AG20443 (cell line): ENCODE results near the gene MAP4K1.
"Not testable (repeated sequence)": the region's sequence is repeated elsewhere in the genome, so short reads cannot be mapped to it uniquely, and the experiment has no call there.

Experiments
- DNase-seq: peaks from one replicate; pipeline ENCODE4 v3.0.0; 2012; ENCODE audit warnings: low spot score, mixed read lengths

Gene MAP4K1

DNA sequence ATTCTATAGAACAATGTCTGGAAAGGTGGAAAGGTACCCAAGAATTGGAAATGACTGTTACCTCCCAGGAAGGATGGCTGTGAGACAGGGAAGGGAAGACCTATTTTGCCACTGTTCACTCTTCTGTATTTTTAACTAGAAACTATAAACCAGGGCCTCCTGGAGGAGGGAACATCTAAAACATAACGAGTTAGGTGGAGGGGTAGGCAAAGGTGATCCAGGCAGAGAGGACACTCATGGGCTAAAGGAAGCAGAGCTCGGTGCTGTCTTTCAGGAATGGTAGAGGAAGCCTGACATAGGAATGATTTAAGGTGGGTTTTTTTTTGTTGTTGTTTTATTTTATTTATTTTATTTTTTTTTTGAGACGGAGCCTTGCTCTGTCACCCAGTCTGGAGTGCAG, 7.1 kb upstream of the MAP4K1 start:
- DNase-seq: no peak

GRCh38 chr19:38619361-38620174, 1.8 kb upstream of the MAP4K1 start:
- no peak for DNase-seq

GRCh38 chr19:38618590-38619360, 1.0 kb upstream of the MAP4K1 start, which contains the start of gene EIF3K:
TSS of gene EIF3K (plus strand) at chr19:38619188. CDS start at chr19:38619269, 81 bp downstream.
- DNase-seq: peak; percentile 100

GRCh38 chr19:38617283-38617763, 430 bp downstream of the MAP4K1 start:
- no peak for DNase-seq

DNA sequence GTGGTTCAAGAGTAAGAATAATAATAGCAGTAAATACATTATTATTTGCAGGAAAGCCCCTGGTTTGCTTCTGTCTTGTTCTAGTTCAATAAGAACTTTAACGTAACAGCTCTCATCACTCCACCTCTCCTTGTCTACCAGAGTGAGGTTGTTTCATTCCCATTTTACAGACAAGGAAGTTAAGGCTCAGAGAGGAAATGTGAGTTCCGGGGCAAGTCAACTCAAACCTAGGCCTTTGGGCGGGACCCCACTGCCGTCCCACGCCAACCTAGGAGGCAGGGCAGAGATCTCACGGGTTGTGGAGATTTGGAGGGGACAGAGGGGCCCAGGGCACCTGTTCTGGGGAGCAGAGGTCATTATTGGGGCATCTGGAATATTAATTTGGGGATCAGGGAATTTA, 1.5 kb downstream of the MAP4K1 start:
- DNase-seq: no peak

GRCh38 chr19:38615007-38615581, 2.7 kb downstream of the MAP4K1 start:
- no peak for DNase-seq

- no peak for DNase-seq
Measured at GRCh38 chr19:38614289-38614688, 3.5 kb downstream of the MAP4K1 start.

GRCh38 chr19:38606131-38606530, 11.6 kb downstream of the MAP4K1 start:
- no peak for DNase-seq

GRCh38 chr19:38602856-38603255, 14.9 kb downstream of the MAP4K1 start:
- DNase-seq: not testable (repeated sequence)

GRCh38 chr19:38599722-38600121, 18.0 kb downstream of the MAP4K1 start:
- DNase-seq: no peak

DNA sequence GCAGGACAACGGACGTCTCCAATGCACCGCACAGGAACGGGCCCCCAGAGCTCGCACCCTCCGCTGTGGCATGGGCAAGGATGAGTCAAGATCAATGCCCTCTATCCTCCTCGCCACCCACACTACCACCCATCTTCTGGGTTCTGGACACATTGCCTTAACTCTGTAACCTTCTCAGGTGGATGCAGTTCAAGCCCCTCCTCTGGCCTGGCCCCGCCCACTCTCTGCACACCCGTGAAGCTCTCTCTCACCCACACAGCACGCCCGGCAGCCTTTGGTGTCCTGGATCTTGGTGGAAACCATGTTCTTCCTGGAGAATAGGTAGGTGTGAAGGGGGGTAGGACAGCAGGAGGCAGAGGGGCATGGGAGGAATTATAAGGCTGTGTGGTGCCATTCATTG, 20.7 kb downstream of the MAP4K1 start:
- no peak for DNase-seq

- DNase-seq: peak; percentile 54
Measured at GRCh38 chr19:38596057-38596981, 21.4 kb downstream of the MAP4K1 start.

GRCh38 chr19:38592940-38593339, 24.8 kb downstream of the MAP4K1 start:
- no peak for DNase-seq

GRCh38 chr19:38588041-38588440, 29.7 kb downstream of the MAP4K1 start:
- DNase-seq: no peak

- DNase-seq: no peak
Measured at GRCh38 chr19:38587562-38587961, 30.2 kb downstream of the MAP4K1 start.

DNA sequence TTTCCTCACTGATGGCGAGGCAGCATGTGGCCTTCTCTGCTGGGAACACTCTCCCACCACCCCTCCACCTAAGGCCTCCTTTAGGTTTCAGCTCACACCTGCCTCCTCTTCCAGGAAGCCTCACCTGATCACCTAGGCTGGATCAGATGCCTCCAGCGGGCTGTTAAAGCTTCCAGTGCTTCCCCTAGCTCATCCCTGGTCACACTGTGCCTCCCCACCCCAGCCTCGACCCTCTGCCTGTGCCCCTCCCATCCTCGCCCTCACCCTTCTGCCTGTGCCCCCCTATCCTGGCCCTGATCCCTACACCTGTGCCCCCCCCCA, 33.8 kb downstream of the MAP4K1 start:
- no peak for DNase-seq

GRCh38 chr19:38583219-38583984, 34.4 kb downstream of the MAP4K1 start:
- no peak for DNase-seq

GRCh38 chr19:38580080-38580479, 37.7 kb downstream of the MAP4K1 start:
- no peak for DNase-seq

GRCh38 chr19:38579304-38579703, 38.4 kb downstream of the MAP4K1 start:
- not testable (repeated sequence) for DNase-seq

- DNase-seq: peak; percentile 8
Measured at GRCh38 chr19:38577826-38578225, 39.9 kb downstream of the MAP4K1 start.

DNA sequence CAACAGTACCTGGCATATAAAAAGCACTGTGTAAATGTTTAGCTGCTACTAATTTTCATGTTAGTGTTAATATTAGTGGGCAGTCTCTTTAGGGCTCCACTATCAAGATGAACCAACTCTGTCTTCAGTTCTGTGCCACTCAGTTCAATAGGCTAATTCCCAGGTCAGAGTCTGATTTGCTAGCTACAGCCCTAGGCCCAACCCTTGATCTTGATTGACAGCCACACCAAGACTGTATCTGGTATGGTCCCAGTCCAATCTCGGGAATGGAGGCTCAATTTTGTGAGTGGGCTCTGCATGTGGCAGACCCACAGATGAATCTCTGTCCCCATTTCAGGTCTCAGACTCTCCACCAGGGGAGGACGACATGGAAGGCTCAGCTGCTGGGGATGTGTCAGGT, 46.1 kb downstream of the MAP4K1 start:
- no peak for DNase-seq
